Mucosa of rectum (tissue), 2 donors: ENCODE measurements around the gene PGA4.
"Not testable (repeated sequence)": the region's sequence is repeated elsewhere in the genome, so short reads cannot be mapped to it uniquely, and the experiment has no call there.

ENCODE experiments used
- H3K27ac ChIP-seq, 2 donors: one replicate each; pipeline ENCODE4 v1.7.0; 2013; ENCODE audit warnings: inconsistent platforms in 2 of 2, low read depth in 2 of 2, low read length in 2 of 2
- H3K27me3 ChIP-seq, 2 donors: one replicate each; pipeline ENCODE4 v1.7.0; 2013; ENCODE audit warnings: low read length in 2 of 2; ENCODE audit not compliant: control insufficient read depth in 2 of 2, insufficient read depth in 2 of 2
- H3K36me3 ChIP-seq, 2 donors: one replicate each; pipeline ENCODE4 v1.7.0; 2013; ENCODE audit warnings: low read length in 2 of 2; ENCODE audit not compliant: control insufficient read depth in 2 of 2, insufficient read depth in 2 of 2
- H3K4me1 ChIP-seq, 2 donors: one replicate each; pipeline ENCODE4 v1.7.0; 2013; ENCODE audit warnings: low read length in 2 of 2, mild to moderate bottlenecking in 1 of 2; ENCODE audit not compliant: control insufficient read depth in 2 of 2, insufficient read depth in 2 of 2
- H3K4me3 ChIP-seq, 2 donors: one replicate each; pipeline ENCODE4 v1.7.0; 2013; ENCODE audit warnings: low read length in 2 of 2
- H3K9ac ChIP-seq, 2 donors: one replicate each; pipeline ENCODE4 v1.7.0; 2013; ENCODE audit warnings: low read length in 2 of 2, low read depth in 1 of 2, mild to moderate bottlenecking in 1 of 2
- H3K9me3 ChIP-seq, 2 donors: one replicate each; pipeline ENCODE4 v1.7.0; 2013; ENCODE audit warnings: low read length in 2 of 2; ENCODE audit not compliant: control insufficient read depth in 2 of 2
- donor health status: healthy.
- donor health status: Normal muscosa, but diverticular disease.

The PGA4 gene

GRCh38 chr11:61203873-61204272 is 18.3 kb upstream of the PGA4 start:
- not testable (repeated sequence) for H3K9ac ChIP-seq, H3K27me3 ChIP-seq, H3K27ac ChIP-seq, H3K9me3 ChIP-seq, H3K36me3 ChIP-seq, H3K4me1 ChIP-seq, H3K4me3 ChIP-seq

- not testable (repeated sequence) for H3K9me3 ChIP-seq, H3K4me1 ChIP-seq, H3K27ac ChIP-seq, H3K4me3 ChIP-seq, H3K27me3 ChIP-seq, H3K36me3 ChIP-seq, H3K9ac ChIP-seq
Measured at GRCh38 chr11:61204502-61205059, 17.6 kb upstream of the PGA4 start.

GRCh38 chr11:61207636-61208310 is 14.4 kb upstream of the PGA4 start:
- not testable (repeated sequence) for H3K9ac ChIP-seq, H3K36me3 ChIP-seq, H3K4me3 ChIP-seq, H3K9me3 ChIP-seq, H3K4me1 ChIP-seq, H3K27me3 ChIP-seq, H3K27ac ChIP-seq

GRCh38 chr11:61210629-61211028 is 11.5 kb upstream of the PGA4 start:
- H3K27ac ChIP-seq, H3K9me3 ChIP-seq, H3K27me3 ChIP-seq, H3K9ac ChIP-seq, H3K4me3 ChIP-seq, H3K36me3 ChIP-seq, H3K4me1 ChIP-seq: not testable (repeated sequence)

- H3K9ac ChIP-seq, H3K4me1 ChIP-seq, H3K27me3 ChIP-seq, H3K36me3 ChIP-seq, H3K9me3 ChIP-seq, H3K4me3 ChIP-seq, H3K27ac ChIP-seq: not testable (repeated sequence)
Measured at GRCh38 chr11:61211327-61211952, 10.7 kb upstream of the PGA4 start.

- not testable (repeated sequence) for H3K9ac ChIP-seq, H3K27me3 ChIP-seq, H3K4me3 ChIP-seq, H3K4me1 ChIP-seq, H3K27ac ChIP-seq, H3K9me3 ChIP-seq, H3K36me3 ChIP-seq
Measured at GRCh38 chr11:61212202-61212601, 9.9 kb upstream of the PGA4 start.

GRCh38 chr11:61213711-61214324 is 8.3 kb upstream of the PGA4 start:
- not testable (repeated sequence) for H3K4me1 ChIP-seq, H3K27me3 ChIP-seq, H3K36me3 ChIP-seq, H3K27ac ChIP-seq, H3K4me3 ChIP-seq, H3K9ac ChIP-seq, H3K9me3 ChIP-seq

GRCh38 chr11:61218306-61218705 is 3.8 kb upstream of the PGA4 start:
- not testable (repeated sequence) for H3K4me3 ChIP-seq, H3K9me3 ChIP-seq

GRCh38 chr11:61219016-61219415 is 3.1 kb upstream of the PGA4 start:
- not testable (repeated sequence) for H3K27me3 ChIP-seq, H3K9me3 ChIP-seq, H3K9ac ChIP-seq, H3K4me3 ChIP-seq, H3K27ac ChIP-seq, H3K4me1 ChIP-seq, H3K36me3 ChIP-seq

More at GRCh38 chr11:61218306-61218705, 3.8 kb upstream of the PGA4 start:
- H3K9ac ChIP-seq, H3K4me1 ChIP-seq, H3K27me3 ChIP-seq, H3K36me3 ChIP-seq, H3K27ac ChIP-seq: not testable (repeated sequence)

- H3K27ac ChIP-seq, H3K36me3 ChIP-seq, H3K9ac ChIP-seq, H3K4me3 ChIP-seq, H3K9me3 ChIP-seq, H3K27me3 ChIP-seq, H3K4me1 ChIP-seq: not testable (repeated sequence)
Measured at GRCh38 chr11:61222692-61223091, 545 bp downstream of the PGA4 start.
